Adipocyte (in vitro differentiated cells): Measurements from ENCODE around the gene CPB1.

ENCODE experiments used
- DNase-seq: peaks from one replicate; pipeline ENCODE4 v3.0.0-alpha.2; 2015; ENCODE audit warnings: low read depth
- H3K27me3 ChIP-seq: replicated peaks from 2 replicates; pipeline ENCODE4 v1.7.0; 2013; ENCODE audit warnings: mild to moderate bottlenecking, low read length, moderate library complexity; ENCODE audit not compliant: control insufficient read depth, insufficient read depth
- H3K36me3 ChIP-seq: 2 replicates; pipeline ENCODE4 v1.7.0; 2013; ENCODE audit warnings: low read length, mild to moderate bottlenecking, moderate library complexity; ENCODE audit not compliant: control insufficient read depth, insufficient read depth, severe bottlenecking
- H3K4me1 ChIP-seq: 2 replicates; pipeline ENCODE4 v1.7.0; 2013; ENCODE audit warnings: mild to moderate bottlenecking, low read length, moderate library complexity; ENCODE audit not compliant: control insufficient read depth, insufficient read depth
- H3K4me3 ChIP-seq: 2 replicates; pipeline ENCODE4 v1.7.0; 2013; ENCODE audit warnings: mild to moderate bottlenecking, low read length, moderate library complexity
- H3K9ac ChIP-seq: 2 replicates; pipeline ENCODE4 v1.7.0; 2013; ENCODE audit warnings: mild to moderate bottlenecking, low read length, moderate library complexity
- H3K9me3 ChIP-seq: 2 replicates; pipeline ENCODE4 v1.7.0; 2013; ENCODE audit warnings: mild to moderate bottlenecking, low read length, moderate library complexity; ENCODE audit not compliant: control insufficient read depth

The CPB1 gene

GRCh38 chr3:148797795-148798194 is 29.8 kb upstream of the CPB1 start:
- H3K27me3 ChIP-seq: no peaks in the 10 kb centered on the region
- no peaks in the 10 kb centered on the region for H3K4me1 ChIP-seq
- H3K9me3 ChIP-seq: no peaks in the 10 kb centered on the region
- H3K36me3 ChIP-seq: no peaks in the 10 kb centered on the region
- no peak for DNase-seq
- H3K9ac ChIP-seq: no peak overlapping the region
- no peak overlapping the region for H3K4me3 ChIP-seq

GRCh38 chr3:148800414-148800813 is 27.2 kb upstream of the CPB1 start:
- Histone ChIP-seq H3K9ac (no peak overlapping the region), H3K36me3 (no peaks in the 10 kb centered on the region), H3K4me3 (no peak overlapping the region), H3K9me3 (no peaks in the 10 kb centered on the region), H3K4me1 (no peaks in the 10 kb centered on the region), H3K27me3 (no peaks in the 10 kb centered on the region)
- no peak for DNase-seq

DNA sequence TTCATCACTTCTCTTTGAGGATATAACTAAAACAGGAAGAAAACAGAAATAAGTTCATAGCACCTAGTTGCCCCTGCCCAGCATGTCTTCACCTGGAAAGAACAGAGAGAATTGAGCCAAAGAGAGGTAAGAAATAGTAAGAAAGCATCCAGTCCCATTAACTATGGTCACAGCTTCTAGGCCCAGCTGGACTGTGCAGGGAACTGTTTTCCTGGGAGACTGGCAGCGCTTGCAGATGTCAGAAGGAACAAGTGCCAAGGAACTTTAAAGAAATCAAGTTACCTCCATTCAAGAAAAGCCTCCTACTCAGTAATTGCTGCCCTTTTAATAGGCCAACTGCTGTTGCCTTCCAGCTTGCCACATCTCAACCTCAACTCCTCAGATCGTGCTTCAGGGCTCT is 17.8 kb upstream of the CPB1 start:
- Histone ChIP-seq H3K27me3 (peaks cover 3% of the 10 kb centered on the region), H3K9me3 (no peaks in the 10 kb centered on the region), H3K9ac (no peak overlapping the region), H3K4me3 (no peak overlapping the region), H3K4me1 (no peaks in the 10 kb centered on the region), H3K36me3 (no peaks in the 10 kb centered on the region)
- no peak for DNase-seq

DNA sequence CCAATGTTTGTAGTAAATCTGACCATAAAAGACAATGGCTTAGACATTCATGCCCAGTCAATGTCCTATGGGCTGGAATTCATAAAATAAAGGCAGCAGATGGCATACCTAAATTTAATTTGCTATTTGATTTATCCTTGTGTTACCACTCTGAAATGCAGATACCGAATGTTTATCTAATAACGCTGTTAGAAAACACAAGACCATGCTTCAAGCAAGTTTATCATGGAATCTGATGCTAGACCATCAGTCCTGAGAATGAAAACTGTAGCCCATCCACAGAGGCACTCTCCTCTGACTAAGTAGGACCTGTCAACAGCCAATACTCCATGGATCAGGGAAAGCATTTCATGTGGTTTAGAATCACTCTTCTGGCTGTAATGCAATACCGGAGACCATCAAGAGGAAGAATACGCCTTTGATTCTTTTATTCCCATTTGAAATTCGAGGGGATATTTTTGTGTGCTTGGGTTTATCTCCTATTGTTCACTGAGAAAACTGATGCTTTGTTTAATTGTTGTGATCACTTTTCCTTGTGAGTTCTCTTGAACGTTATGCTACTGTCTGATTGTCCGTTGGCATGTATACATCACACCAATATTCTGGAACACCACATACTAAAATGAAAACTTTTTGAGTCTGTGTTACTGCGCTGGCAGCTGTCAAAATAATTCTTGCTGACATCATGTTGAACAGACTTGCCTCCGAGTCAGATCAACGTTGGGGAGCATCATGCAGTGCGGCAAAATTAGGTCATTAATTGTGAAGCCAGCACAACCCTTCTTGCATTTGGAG is 12.1 kb upstream of the CPB1 start:
- no peaks in the 10 kb centered on the region for H3K4me1 ChIP-seq
- DNase-seq: no peak
- no peaks in the 10 kb centered on the region for H3K27me3 ChIP-seq
- H3K9ac ChIP-seq: no peak overlapping the region
- H3K9me3 ChIP-seq: no peaks in the 10 kb centered on the region
- no peak overlapping the region for H3K4me3 ChIP-seq
- no peaks in the 10 kb centered on the region for H3K36me3 ChIP-seq

DNA sequence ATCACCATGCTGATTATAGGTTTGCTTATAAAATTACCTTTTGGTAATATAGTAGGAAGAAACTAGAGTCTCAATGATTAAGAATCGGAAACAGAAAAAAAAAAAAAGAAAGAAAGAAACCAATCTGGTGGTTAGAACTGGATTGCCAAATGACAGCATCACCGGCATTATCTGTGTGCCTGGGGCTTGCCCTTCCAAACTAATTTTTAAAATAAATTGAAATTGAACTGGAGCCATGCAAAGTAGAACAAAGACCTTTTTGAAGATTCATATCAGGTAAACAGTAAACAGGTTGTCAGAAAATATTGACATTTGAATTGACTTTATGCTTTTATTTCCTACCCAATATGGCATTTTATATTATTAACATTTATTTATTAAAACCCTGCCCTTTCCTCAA is 11.2 kb upstream of the CPB1 start:
- Histone ChIP-seq H3K9me3 (no peaks in the 10 kb centered on the region), H3K4me1 (no peaks in the 10 kb centered on the region), H3K9ac (no peak overlapping the region), H3K4me3 (no peak overlapping the region), H3K27me3 (no peaks in the 10 kb centered on the region), H3K36me3 (no peaks in the 10 kb centered on the region)
- no peak for DNase-seq

- no peak overlapping the region for H3K9ac ChIP-seq
- DNase-seq: no peak
- H3K36me3 ChIP-seq: no peaks in the 10 kb centered on the region
- no peaks in the 10 kb centered on the region for H3K4me1 ChIP-seq
- H3K9me3 ChIP-seq: no peaks in the 10 kb centered on the region
- H3K4me3 ChIP-seq: no peak overlapping the region
- no peaks in the 10 kb centered on the region for H3K27me3 ChIP-seq
Observed at GRCh38 chr3:148816981-148817525, 10.6 kb upstream of the CPB1 start.

GRCh38 chr3:148820361-148821245 is 7.0 kb upstream of the CPB1 start:
- Histone ChIP-seq H3K36me3 (no peaks in the 10 kb centered on the region), H3K9me3 (no peaks in the 10 kb centered on the region), H3K27me3 (no peaks in the 10 kb centered on the region), H3K9ac (no peak overlapping the region), H3K4me1 (no peaks in the 10 kb centered on the region), H3K4me3 (no peak overlapping the region)
- DNase-seq: peak; percentile 4

- Histone ChIP-seq H3K36me3 (no peaks in the 10 kb centered on the region), H3K9me3 (no peaks in the 10 kb centered on the region), H3K9ac (no peak overlapping the region), H3K27me3 (no peaks in the 10 kb centered on the region), H3K4me3 (no peak overlapping the region), H3K4me1 (peaks cover 6% of the 10 kb centered on the region)
- no peak for DNase-seq
Observed at GRCh38 chr3:148823026-148823425, 4.6 kb upstream of the CPB1 start.

DNA sequence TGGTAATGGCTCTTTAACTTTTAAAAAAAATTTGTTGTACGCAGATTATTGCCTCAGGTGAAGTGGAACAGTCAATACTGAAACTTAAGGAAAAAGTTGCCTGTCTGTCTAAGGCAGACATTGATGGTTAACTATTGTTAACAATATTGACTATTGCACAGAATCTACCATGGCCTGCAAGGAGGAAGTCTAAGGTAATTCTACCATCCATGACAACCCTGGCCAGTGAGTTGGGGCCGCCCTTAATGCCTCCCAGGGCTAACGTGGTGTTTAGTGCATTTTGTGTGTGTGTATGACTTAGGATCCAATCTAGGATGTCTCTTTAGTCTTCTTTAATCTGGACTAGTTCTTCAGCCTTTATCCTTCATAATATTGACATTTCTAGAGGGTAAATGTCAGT is 2.1 kb upstream of the CPB1 start:
- no peak overlapping the region for H3K4me3 ChIP-seq
- H3K9ac ChIP-seq: no peak overlapping the region
- H3K4me1 ChIP-seq: peaks cover 16% of the 10 kb centered on the region
- no peaks in the 10 kb centered on the region for H3K27me3 ChIP-seq
- no peak for DNase-seq
- H3K9me3 ChIP-seq: no peaks in the 10 kb centered on the region
- no peaks in the 10 kb centered on the region for H3K36me3 ChIP-seq

DNA sequence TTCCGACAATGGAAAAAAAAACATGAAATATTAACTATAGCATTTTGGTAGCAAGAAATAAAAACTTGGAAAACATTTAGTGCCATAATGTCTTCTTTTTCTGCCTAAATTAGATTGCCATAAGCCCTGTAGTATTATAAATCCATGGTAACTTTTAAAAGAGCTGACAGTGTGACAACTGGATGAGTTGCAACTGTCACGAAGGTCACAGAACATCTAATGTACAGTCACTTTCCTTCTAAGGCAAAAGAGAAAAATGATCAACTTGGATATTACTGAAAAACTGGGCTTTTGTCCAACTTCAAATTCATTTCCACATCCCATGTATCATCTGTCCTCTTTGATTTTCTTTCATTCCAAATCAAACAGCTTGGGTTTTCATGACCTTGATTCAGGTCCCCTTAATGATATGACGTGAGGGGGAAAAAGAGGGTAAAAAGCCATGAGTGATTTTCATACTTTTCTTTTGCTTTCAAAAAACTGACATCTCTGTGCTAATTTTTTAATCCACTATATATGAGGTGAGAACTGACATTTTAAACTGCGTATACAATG is 602 bp downstream of the CPB1 start:
- Histone ChIP-seq H3K27me3 (no peaks in the 10 kb centered on the region), H3K9me3 (no peaks in the 10 kb centered on the region), H3K4me1 (peaks cover 16% of the 10 kb centered on the region), H3K36me3 (no peaks in the 10 kb centered on the region), H3K4me3 (no peak overlapping the region), H3K9ac (no peak overlapping the region)
- DNase-seq: peak; percentile 12

DNA sequence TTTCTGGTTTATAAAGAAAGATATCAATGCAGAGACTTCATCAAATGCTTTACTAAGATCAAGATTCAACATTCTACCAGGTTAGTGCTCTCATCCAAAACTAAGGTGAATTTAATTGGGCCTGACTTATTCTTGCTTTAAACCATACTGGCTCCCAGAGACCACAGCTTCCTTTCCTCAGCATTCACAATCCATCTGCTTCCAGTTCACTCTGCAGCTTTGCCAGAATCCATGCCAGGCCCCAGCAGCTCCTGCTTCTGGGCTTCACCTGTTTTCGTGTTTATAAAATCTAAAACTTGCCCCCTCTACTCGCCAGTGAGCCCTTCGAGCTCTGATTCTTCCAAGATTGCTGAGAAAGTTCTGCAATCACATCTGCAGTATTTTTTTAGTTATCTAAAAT is 2.3 kb downstream of the CPB1 start:
- H3K9ac ChIP-seq: no peak overlapping the region
- no peak for DNase-seq
- no peaks in the 10 kb centered on the region for H3K36me3 ChIP-seq
- H3K9me3 ChIP-seq: no peaks in the 10 kb centered on the region
- H3K27me3 ChIP-seq: no peaks in the 10 kb centered on the region
- H3K4me3 ChIP-seq: no peak overlapping the region
- peaks cover 16% of the 10 kb centered on the region for H3K4me1 ChIP-seq
